Endodermal cell (in vitro differentiated cells): ENCODE measurements around the gene PITPNC1. TPM values are rescaled to one million over a fixed set of nuclear protein-coding genes. Genes with fewer than 3 reads are reported as not detected.

Experiments
- DNase-seq: peaks from one replicate; pipeline ENCODE4 v3.0.0-alpha.2; 2017
- H3K27ac ChIP-seq: 2 replicates; pipeline ENCODE4 v1.5.1; 2013; ENCODE audit warnings: mild to moderate bottlenecking, low read depth, low read length, moderate library complexity
- H3K27me3 ChIP-seq: 2 replicates; pipeline ENCODE4 v1.6.1; 2013; ENCODE audit warnings: mild to moderate bottlenecking, low read length, moderate library complexity; ENCODE audit not compliant: insufficient read depth, control insufficient read depth, poor library complexity, severe bottlenecking
- H3K36me3 ChIP-seq: 2 replicates; pipeline ENCODE4 v1.7.0; 2013; ENCODE audit warnings: mild to moderate bottlenecking, low read length, moderate library complexity; ENCODE audit not compliant: control insufficient read depth, insufficient read depth
- H3K4me1 ChIP-seq: one replicate; pipeline ENCODE4 v1.7.0; 2013; ENCODE audit warnings: low read length; ENCODE audit not compliant: control insufficient read depth, insufficient read depth
- H3K4me3 ChIP-seq: 2 replicates; pipeline ENCODE4 v1.5.1; 2013; ENCODE audit warnings: mild to moderate bottlenecking, low read length, moderate library complexity
- H3K9ac ChIP-seq: 2 replicates; pipeline ENCODE4 v1.6.1; 2013; ENCODE audit warnings: mild to moderate bottlenecking, low read length, moderate library complexity; ENCODE audit not compliant: poor library complexity, severe bottlenecking; ENCODE audit errors: extremely low read depth
- H3K9me3 ChIP-seq: 2 replicates; pipeline ENCODE4 v1.6.1; 2013; ENCODE audit warnings: mild to moderate bottlenecking, low read length, moderate library complexity; ENCODE audit not compliant: control insufficient read depth
- H3K27ac Mint-ChIP-seq: 2 replicates; pipeline ENCODE4 v1.8.0; 2020; ENCODE audit warnings: mixed read lengths
- H3K27me3 Mint-ChIP-seq: 2 replicates; pipeline ENCODE4 v1.8.0; 2021; ENCODE audit warnings: mild to moderate bottlenecking, mixed read lengths; ENCODE audit not compliant: insufficient read depth
- H3K36me3 Mint-ChIP-seq: 2 replicates; pipeline ENCODE4 v1.8.0; 2020; ENCODE audit warnings: low read depth, mixed read lengths
- H3K4me1 Mint-ChIP-seq: 2 replicates; pipeline ENCODE4 v1.8.0; 2020; ENCODE audit warnings: mixed read lengths
- H3K4me3 Mint-ChIP-seq: 2 replicates; pipeline ENCODE4 v1.8.0; 2020; ENCODE audit warnings: mild to moderate bottlenecking, moderate library complexity, mixed read lengths
- H3K9me3 Mint-ChIP-seq: 2 replicates; pipeline ENCODE4 v1.8.0; 2020; ENCODE audit warnings: mild to moderate bottlenecking, mixed read lengths
- CTCF ChIP-seq: fragments of 200-600 bp; sonication (generic); conservative IDR thresholded peaks from 2 replicates; pipeline ENCODE4 v1.5.0; 2021; ENCODE audit warnings: antibody characterized with exemption, mild to moderate bottlenecking
- WGBS, 2 experiments: methylation state at CpG; one replicate each; pipeline versions ENCODE4 v1.1.5 to v1.1.7; 2013; ENCODE audit warnings: missing lambda C conversion rate in 2 of 2, mixed read lengths in 1 of 2; ENCODE audit not compliant: insufficient coverage in 1 of 2, insufficient read length in 1 of 2; 5-methylcytosine and 5-hydroxymethylcytosine counted together
- total RNA-seq, 2 donors: library from RNA; stranded (reverse); fragmentation: NEBNext Ultra II Directional in 1 of 2; extraction: Animal tissue kit (Norgen Biotek cat#: 25700) in 1 of 2; gene quantifications; 2 replicates in 1 of 2; 3 replicates in 1 of 2; pipeline ENCODE4 v1.2.1, GENCODE V29; 2021

The PITPNC1 gene
- total RNA-seq, 2 donors from 2014 or later, result 28.9 to 36.4 TPM

DNA sequence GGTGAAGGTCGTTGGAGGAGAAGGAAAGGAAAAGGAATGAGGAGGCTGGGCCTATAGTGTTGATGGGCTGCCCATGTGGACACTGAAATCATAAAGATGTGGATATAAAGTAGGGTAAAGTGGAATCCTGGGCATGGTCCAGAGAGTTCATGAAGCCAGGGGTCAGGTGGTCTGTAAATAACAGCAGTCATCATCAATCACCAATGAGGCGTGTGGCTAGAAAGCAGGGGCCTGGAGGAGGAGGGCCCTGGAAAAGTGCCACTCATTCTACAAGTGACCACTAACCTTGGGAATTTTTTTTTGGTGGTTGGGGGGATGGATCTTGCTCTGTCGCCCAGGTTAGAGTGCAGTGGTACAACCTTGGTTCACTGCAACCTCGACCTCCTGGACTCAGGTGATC, 225.4 kb downstream of the PITPNC1 start:
- no peaks in the 10 kb centered on the region for H3K36me3 ChIP-seq
- H3K4me1 Mint-ChIP-seq, result no peaks in the 10 kb centered on the region
- H3K36me3 Mint-ChIP-seq, result peaks cover 7% of the 10 kb centered on the region
- peaks cover 12% of the 10 kb centered on the region for H3K9me3 ChIP-seq
- no peaks in the 10 kb centered on the region for H3K27me3 ChIP-seq
- H3K9ac ChIP-seq, result no peak overlapping the region
- 80 to 82% methylated on average over 1 to 4 of the region's 4 CpGs for WGBS, 2 experiments
- TF ChIP-seq CTCF, result no peak
- H3K9me3 Mint-ChIP-seq, result peaks cover 5% of the 10 kb centered on the region
- no peaks in the 10 kb centered on the region for H3K4me1 ChIP-seq
- H3K27ac ChIP-seq, result no peak overlapping the region
- no peak overlapping the region for H3K4me3 Mint-ChIP-seq
- DNase-seq, result no peak
- H3K4me3 ChIP-seq, result no peak overlapping the region
- H3K27me3 Mint-ChIP-seq, result no peaks in the 10 kb centered on the region
- H3K27ac Mint-ChIP-seq, result no peak overlapping the region

DNA sequence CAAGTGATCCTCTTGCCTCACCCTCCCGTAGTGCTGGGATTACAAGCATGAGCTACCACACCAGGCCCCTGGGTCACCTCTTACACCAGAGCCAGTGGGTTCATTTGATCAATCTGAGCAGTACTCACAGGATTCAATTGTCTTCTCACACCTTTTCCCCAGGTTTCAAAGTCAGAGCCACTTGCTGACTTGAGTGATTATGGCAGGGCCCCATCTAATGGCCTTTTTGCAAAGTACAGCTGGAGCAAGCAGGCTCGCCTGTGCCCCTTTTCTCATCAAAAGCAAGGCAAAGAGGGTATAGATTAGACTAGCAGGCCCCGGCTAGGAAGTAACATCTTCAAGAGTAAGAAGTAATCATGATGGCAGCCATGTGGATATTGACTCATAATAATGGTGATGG, 225.9 kb downstream of the PITPNC1 start:
- WGBS, 2 experiments, result 84% methylated on average over 3 of the region's 3 CpGs
- H3K9me3 ChIP-seq, result peaks cover 12% of the 10 kb centered on the region
- no peaks in the 10 kb centered on the region for H3K4me1 ChIP-seq
- H3K27ac ChIP-seq, result no peak overlapping the region
- H3K9ac ChIP-seq, result no peak overlapping the region
- H3K27me3 ChIP-seq, result no peaks in the 10 kb centered on the region
- no peak overlapping the region for H3K4me3 Mint-ChIP-seq
- H3K9me3 Mint-ChIP-seq, result peaks cover 5% of the 10 kb centered on the region
- H3K36me3 ChIP-seq, result no peaks in the 10 kb centered on the region
- TF ChIP-seq CTCF, result peak; percentile 86
- no peaks in the 10 kb centered on the region for H3K27me3 Mint-ChIP-seq
- no peaks in the 10 kb centered on the region for H3K4me1 Mint-ChIP-seq
- H3K4me3 ChIP-seq, result no peak overlapping the region
- peaks cover 7% of the 10 kb centered on the region for H3K36me3 Mint-ChIP-seq
- DNase-seq, result peak; percentile 92
- peak overlapping the region; percentile 40 for H3K27ac Mint-ChIP-seq

DNA sequence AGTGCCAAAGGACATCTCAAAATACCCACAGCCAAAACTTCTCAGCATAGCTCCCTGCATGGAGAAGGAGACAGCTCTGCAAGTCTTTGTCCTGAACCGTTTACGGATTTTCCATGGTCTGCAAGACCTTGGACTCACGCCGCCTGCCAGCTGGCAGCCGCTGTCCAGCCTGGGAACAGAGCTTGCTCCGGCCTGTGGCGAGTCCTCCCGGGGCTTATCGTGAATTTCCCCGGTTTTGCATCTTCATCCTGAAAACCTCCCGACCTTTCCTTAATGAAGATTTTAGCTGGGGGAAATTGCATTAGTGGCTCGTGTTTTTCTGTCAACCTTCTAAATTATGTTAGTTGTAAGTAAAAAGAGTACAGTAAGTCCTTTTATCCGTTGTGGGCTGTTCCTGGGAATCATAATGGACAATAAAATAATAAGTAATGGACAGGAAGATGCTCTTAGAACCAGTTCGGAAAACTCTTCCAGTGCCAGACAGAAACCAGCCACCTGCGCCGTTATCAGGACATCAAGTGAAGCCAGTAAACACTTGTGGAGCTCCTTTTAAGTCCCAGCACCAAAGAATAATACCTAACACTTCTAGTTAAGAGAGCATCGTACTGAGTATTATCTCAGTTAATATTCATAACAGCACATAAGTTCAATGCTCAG, 228.3 kb downstream of the PITPNC1 start:
- Mint-ChIP-seq H3K9me3 (peaks cover 1% of the 10 kb centered on the region), H3K27ac (no peak overlapping the region)
- no peak for DNase-seq

More for the DNA sequence above, 228.3 kb downstream of the PITPNC1 start:
- whole genome bisulfite sequencing, 2 experiments, result 95 to 97% methylated on average over 8 to 16 of the region's 17 CpGs
- Mint-ChIP-seq H3K27me3 (no peaks in the 10 kb centered on the region), H3K36me3 (peaks cover 8% of the 10 kb centered on the region), H3K4me1 (no peaks in the 10 kb centered on the region), H3K4me3 (no peak overlapping the region)
- Histone ChIP-seq H3K27ac (no peak overlapping the region), H3K4me1 (no peaks in the 10 kb centered on the region), H3K9me3 (peaks cover 6% of the 10 kb centered on the region), H3K27me3 (no peaks in the 10 kb centered on the region), H3K9ac (no peak overlapping the region), H3K4me3 (no peak overlapping the region), H3K36me3 (no peaks in the 10 kb centered on the region)
- no peak for TF ChIP-seq CTCF
